GM18517 (cell line): ENCODE measurements around the gene FBXW4.

Source experiments
- ATAC-seq: cut with Tn5 transposase; IDR thresholded peaks from one replicate; pipeline ENCODE4 v1.9.1; 2021; ENCODE audit warnings: mild to moderate bottlenecking, moderate library complexity; ENCODE audit not compliant: unreplicated experiment

FBXW4 gene

DNA sequence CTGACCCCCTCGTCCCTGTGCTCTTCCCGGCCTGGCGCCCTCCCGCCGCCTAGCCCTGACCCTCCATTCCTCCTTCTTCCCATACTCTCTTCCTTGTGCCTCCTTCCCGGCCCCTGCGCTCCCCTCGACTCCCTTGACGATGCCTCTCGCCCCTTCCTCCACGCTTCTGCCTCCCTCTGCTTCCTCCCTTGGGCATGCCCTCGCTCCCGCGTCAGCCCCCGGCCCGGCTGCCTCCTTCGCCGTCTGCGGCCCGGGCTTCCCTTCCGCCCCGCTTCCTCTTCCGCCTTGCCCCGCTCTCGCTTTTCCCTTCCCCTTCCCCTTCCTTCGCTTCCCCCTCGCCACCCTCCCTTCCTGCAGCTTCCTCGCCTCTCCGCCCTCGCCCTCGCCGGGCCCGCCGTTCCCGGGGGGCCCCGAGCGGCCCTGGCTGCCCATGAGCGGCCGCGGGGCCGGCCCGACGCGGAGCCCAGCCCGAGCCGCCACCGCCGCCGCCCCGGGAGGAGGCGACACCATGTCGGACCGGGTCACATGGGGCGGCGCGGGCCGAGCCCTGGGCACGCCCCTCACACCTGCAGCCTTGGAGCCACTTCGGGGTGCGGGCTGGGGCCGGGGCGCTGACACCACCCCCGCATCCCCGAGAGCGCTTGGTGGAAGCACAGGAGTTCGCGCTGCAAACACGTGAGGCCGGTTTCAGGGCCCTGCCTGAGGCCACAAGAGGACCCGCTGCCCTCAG is at the start of gene FBXW4:
TSS of gene FBXW4 (minus strand) at position 497 of the 730 bp plus-strand sequence. CDS start at position 432, 65 bp downstream.
- ATAC-seq = peak; percentile 31

GRCh38 chr10:101744267-101744666 is 49.3 kb upstream of the FBXW4 start:
- ATAC-seq = no peak

DNA sequence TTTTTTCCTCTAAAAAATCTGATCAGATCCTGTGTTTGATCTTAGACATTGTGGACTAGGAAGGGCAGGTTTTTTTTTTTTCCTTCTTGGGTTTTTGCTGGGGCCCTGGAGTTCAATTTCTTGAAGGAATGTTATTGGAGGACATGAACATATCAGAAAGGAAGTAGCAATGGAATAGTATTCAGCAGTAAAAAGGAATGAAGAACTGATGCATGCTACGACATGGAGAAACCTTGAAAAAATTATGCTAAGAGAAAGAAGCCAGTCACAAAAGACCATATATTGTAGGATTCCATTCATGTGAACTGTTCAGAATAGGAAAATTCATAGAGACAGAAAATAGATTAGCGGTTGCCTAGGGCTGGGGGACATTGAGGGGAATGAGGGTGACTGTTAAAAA is 47.0 kb upstream of the FBXW4 start:
- ATAC-seq = no peak

DNA sequence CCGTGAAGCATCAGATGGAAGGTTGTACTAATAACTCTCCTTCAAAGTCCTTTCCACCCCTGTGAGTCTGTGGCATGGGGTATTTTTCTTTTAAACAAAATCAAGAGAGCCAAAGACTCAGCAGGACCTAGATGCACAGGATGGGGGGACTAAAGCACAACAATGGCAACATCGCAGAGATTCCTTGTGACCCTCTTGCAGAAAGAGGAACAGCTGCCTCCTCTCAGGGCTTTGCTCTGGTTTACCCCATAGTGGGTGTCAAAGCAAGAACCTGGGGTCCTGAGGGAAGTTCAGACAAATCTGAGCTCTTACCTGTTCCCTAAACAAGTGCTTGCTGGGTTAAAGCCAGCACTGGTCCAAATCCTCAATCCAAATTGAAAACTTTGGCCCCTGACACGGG is 41.7 kb upstream of the FBXW4 start:
- ATAC-seq = no peak

- no peak for ATAC-seq
Measured at GRCh38 chr10:101732096-101732495, 37.1 kb upstream of the FBXW4 start.

- ATAC-seq = no peak
Measured at GRCh38 chr10:101726115-101726387, 31.1 kb upstream of the FBXW4 start.

GRCh38 chr10:101725296-101726114 is 30.5 kb upstream of the FBXW4 start:
- no peak for ATAC-seq

- no peak for ATAC-seq
Measured at GRCh38 chr10:101724446-101724845, 29.5 kb upstream of the FBXW4 start.

DNA sequence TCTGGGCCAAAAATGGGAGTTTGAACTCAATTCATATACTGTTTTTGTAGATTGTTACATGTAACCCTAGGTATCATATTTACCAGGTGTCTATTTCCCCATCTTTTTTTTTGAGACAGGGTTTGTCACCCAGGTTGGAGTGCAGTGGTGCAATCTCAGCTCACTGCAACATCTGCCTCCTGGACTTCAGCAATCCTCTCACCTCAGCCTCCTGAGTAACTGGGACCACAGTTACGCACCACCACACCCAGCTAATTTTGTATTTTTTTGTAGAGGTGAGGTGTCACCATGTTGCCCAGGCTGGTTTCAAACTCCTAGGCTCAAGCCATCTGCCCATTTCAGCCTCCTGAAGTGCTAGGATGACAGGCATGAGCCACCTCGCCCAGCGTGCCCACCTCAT is 28.2 kb upstream of the FBXW4 start:
- no peak for ATAC-seq

DNA sequence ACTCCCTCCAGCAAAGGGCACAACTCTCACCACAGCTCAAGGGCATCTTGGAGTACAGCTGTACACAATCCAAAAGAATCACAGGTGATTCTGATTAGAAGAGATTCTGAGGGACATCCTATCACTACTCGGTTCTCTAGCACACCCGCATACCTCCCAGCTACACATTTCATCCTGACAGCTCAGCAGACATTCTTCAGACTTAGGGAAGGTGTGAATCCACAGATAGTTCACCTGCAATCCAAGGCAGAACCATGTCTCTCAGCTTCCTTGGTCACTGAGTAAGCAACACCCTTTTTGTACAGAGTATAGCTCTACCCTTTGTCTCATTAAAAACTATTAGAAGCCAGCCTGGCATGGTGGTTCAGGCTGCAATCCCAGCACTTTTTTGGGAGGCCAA is 26.8 kb upstream of the FBXW4 start:
- ATAC-seq = no peak

DNA sequence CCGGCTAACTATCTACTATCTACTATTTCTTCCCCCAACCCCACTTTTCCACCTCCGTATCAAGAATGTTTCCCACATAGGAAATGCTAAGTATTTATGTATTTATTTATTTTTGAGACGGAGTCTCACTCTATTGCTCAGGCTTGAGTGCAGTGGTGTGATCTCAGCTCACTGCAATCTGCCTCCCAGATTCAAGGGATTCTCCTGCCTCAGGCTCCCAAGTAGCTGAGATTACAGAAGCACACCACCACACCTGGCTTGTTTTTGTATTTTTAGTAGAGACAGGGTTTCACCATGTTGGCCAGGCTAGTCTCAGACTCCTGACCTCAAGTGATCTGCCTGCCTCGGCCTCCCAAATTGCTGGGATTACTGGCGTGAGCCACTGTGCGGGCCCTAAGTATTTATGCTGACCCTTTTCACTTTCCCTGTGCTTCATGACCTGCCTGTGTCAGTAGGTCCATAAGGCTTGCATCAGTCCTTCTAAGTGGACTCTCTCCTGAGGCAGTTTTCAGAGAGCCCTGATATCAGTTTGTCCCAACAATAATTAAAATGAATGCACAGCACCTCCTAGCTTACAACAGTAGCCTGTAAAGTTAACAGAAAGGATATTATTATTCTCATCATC is 25.7 kb upstream of the FBXW4 start:
- ATAC-seq = no peak

DNA sequence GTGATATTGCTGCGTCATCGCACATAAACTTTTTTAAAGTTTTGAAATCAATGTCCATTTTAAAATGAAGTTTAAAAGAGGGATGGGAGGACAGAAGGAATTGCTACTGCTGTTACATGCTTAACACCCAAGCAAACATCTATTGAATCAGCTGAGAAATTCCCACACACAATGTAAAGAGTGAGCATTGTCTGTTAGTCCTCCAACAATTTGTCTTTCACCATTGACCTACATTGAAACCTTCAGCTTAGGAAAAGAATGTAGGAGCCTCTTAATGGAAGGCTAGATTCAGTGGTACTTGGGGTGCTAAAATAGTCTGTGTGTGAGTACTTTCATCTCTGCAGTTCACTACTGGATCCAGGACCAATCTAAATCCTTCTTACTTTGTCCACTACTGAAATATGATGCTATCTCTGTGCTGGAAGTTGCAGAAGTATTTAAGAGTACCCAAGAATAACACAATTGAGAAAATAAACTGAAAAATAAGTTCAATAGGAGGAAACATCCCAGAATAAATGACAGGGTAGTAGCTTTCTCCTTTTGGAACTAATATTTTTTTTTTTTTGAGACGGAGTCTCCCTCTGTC is 23.8 kb upstream of the FBXW4 start:
- ATAC-seq = no peak

- ATAC-seq = no peak
Measured at GRCh38 chr10:101716891-101717659, 22.1 kb upstream of the FBXW4 start.

DNA sequence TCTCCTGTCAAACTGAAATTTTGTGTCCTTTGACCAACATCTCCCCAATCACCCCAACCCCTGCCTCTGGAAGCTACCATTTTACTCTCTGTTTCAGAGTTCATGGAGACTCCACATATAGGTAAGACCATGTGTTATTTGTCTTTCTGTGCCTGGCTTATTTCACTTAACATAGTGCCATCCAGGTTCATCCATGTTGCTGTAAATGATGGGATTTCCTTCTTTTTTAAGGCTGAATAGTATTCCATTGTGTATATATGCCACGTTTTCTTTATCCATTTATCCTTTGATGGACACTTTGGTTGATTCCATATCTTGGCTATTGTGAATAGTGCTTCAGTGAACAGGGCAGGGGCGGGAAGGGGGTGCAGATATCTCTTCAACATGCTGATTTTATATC is 18.0 kb upstream of the FBXW4 start:
- no peak for ATAC-seq

DNA sequence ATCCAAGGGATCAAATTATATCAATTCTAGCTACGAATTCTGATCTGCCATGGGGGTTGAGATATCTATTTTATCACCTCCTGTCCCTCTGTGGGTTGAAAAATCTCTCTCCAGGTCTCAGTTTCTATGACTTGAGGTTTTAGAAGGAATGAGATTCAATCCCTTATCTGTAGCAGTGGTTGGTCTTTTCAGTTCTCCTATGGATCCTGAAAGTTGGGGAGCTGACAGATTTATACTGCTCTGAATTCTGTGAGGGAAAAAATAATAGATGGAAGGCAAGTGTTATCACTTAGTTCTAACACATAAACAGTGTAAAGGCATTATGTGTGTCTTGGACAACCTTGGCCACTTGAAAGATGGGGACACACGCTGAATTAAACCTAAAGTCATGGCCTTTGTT is 15.8 kb upstream of the FBXW4 start:
- no peak for ATAC-seq

DNA sequence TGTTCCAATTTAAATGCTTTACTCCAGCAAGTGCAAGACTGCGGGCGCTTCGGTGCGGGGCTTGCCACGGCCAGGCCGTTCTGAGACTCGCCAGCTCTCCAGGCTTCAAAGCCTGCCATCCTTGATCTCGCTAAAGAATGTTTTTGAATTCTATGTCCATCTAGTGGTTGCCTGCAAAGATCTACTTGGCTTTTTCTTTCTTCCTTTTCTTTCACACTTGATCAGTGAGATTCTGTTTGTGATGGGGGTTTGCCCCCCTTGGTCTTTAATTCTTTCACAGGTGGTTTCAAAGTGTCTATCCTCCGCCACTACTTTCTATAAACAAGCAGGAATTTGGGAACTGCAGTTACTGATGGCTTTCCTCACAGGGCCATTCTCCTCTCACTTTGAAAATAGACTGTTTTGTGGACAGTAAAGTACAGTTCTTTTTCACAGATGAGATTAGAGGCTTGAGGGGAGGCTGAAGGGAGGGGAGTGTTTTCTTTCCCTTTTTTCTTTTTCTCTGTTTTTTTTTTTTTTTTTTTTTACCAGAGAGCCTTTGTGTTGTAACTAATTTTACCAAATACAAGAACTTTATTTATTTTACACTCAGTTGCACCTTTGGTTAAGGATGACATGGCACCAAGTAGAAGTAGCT is 15.2 kb upstream of the FBXW4 start:
- ATAC-seq = no peak

DNA sequence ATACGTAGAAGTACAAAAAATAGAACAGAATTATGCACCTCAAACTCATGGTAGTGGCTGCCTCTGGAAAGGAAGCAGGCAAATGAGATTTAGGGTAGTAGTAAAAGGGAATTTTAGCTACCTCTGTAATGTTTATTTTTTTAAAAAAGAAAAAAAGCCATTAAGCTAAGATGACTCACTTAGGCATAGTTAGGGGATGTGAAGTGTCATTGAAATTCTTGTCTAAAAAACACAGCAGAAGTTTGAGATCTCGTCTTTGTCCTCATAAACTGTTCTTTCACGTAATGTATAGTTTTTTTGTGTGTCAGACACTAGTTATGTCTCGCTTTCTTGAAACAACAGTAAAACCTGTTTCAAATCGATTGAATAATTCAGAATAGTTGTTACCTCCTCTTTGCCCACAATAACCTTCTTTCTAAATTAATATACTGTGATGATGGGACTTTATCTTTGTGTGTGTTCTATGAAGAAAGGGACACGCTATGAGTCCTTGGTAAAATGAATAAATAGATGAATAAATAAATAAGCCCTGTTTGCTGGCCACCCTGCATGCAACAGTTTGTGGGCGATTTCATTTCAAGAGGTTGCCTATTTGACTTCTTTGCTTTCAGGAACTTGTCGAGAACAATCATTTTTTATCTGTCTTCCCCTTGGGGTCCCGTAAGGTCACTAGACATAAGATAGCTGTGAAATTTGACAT is 14.5 kb upstream of the FBXW4 start:
- ATAC-seq = no peak

DNA sequence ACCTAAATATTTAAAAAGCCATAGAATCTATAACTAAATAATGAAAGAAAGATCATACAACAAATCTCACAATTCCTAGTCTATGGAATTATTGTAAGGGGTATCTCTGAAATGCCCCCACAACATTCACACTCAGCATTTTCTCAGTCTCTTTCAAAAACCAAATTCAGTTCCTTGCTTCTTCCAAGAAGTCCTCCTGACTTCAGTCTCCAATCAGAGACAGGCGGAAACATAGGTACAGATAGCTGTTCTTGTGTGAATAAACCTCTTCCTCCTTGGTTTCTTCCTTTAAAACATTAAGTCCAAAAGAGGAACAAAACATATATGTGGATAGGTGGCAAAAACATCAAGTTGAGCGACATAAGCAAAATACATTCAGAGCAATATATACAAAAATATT is 13.9 kb upstream of the FBXW4 start:
- ATAC-seq = no peak

DNA sequence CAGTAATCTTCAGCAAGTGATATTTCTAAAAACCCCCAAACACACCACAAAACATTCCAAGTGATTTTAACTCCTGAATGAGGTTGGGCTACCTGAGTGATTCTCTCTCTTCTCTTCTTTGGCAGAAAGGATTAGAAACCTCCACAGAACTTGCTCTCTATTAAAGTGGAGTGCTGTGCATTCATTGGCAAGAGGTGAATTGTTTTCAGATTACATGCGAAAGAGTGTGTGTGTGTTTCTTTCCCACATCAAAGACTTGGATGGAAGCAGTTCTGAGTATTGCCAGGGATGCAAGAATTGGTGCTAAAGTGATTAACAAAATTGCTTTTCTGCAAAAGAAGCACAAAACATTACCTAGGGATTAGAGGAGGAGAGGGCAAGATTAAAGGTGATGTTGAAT is 13.1 kb upstream of the FBXW4 start:
- ATAC-seq = no peak

DNA sequence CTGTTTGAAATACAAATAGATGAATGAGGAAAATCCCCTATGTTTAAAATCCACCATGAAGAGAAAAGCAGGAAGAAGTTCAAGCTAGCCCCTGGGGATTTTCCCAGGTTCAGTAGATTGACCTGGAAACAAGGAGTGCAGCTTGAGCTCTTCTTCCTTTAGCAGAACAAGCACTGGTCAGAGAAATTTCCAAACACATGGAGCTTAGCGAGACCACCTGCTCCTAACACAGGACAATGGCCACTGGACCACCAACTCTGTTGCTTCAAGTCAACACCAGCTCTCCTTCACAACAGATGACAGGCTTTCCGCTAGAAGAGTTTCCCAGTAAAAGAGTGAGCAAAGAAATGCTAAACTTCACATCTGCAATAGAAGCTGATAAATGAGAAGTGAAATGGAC is 9.4 kb upstream of the FBXW4 start:
- no peak for ATAC-seq
